Right atrium auricular region (tissue), 2 donors: ENCODE results near the gene LPIN2. TPM values are rescaled to one million over a fixed set of nuclear protein-coding genes. Genes with fewer than 3 reads are reported as not detected.
"Not testable (repeated sequence)": the region's sequence is repeated elsewhere in the genome, so short reads cannot be mapped to it uniquely, and the experiment has no call there.

Source experiments
- DNase-seq: peaks from one replicate; pipeline ENCODE4 v3.0.0-alpha.2; 2019; ENCODE audit warnings: low spot score
- H3K27ac ChIP-seq, 2 donors: fragments of 200-600 bp; sonication (generic); 1 replicate in 1 of 2; 2 replicates in 1 of 2; pipeline ENCODE4 v1.5.1; 2016 to 2019
- H3K27me3 ChIP-seq, 2 donors: fragments of 200-600 bp; sonication (generic); one replicate each; pipeline versions ENCODE4 v1.5.1 to v1.6.0; 2017 to 2019
- H3K36me3 ChIP-seq: fragments of 200-600 bp; sonication (generic); one replicate; pipeline ENCODE4 v1.5.1; 2016
- H3K4me1 ChIP-seq, 2 donors: fragments of 200-600 bp; sonication (generic); one replicate each; pipeline versions ENCODE4 v1.5.1 to v1.6.0; 2017 to 2019
- H3K4me3 ChIP-seq, 2 donors: fragments of 200-600 bp; sonication (generic); 1 replicate in 1 of 2; 2 replicates in 1 of 2; pipeline ENCODE4 v1.5.1; 2017 to 2019; ENCODE audit warnings: mild to moderate bottlenecking in 1 of 2, moderate library complexity in 1 of 2
- H3K9me3 ChIP-seq, 2 donors: fragments of 200-600 bp; sonication (generic); one replicate each; pipeline ENCODE4 v1.5.1; 2019
- total RNA-seq, 2 donors: library from RNA; depleted of rRNA; stranded (reverse); fragments of >200 nt; gene quantifications; one replicate each; pipeline ENCODE4 v1.1.0, GENCODE V29; 2016
- TF ChIP-seq, protein P1 (sequence below), 2 donors: fragments of 200-600 bp; sonication (generic); IDR thresholded peaks; one replicate each; pipeline ENCODE4 v1.5.1; 2019; ENCODE audit warnings: antibody characterized with exemption in 2 of 2

Gene LPIN2
- total RNA-seq, 2 donors from 2014 or later, result 15.5 to 19.0 TPM

DNA sequence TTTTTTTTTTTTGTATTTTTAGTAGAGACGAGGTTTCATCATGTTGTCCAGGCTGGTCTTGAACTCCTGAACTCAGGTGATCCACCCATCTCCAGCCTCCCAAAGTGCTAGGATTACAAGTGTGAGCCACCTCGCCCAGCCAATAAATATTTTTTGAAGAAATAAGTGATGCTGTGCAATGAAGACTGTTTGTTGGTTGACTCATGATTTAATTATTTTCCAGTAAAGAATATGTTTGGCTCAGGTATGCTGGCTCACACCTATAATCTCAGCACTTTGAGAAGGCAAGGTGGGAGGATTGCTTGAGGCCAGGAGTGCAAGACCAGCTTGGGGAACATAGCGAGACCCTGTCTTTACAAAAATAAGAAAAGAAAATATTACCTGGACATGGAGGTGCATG lies 41.8 kb upstream of the LPIN2 start:
- TF ChIP-seq, protein P1, sequence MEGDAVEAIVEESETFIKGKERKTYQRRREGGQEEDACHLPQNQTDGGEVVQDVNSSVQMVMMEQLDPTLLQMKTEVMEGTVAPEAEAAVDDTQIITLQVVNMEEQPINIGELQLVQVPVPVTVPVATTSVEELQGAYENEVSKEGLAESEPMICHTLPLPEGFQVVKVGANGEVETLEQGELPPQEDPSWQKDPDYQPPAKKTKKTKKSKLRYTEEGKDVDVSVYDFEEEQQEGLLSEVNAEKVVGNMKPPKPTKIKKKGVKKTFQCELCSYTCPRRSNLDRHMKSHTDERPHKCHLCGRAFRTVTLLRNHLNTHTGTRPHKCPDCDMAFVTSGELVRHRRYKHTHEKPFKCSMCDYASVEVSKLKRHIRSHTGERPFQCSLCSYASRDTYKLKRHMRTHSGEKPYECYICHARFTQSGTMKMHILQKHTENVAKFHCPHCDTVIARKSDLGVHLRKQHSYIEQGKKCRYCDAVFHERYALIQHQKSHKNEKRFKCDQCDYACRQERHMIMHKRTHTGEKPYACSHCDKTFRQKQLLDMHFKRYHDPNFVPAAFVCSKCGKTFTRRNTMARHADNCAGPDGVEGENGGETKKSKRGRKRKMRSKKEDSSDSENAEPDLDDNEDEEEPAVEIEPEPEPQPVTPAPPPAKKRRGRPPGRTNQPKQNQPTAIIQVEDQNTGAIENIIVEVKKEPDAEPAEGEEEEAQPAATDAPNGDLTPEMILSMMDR (IDR thresholded peaks at IDR 0.05), result no peak
- H3K4me1 ChIP-seq, result peaks cover 0 to 4% of the 10 kb centered on the region in 2 donors
- no peaks in the 10 kb centered on the region for H3K27me3 ChIP-seq
- no peak overlapping the region for H3K4me3 ChIP-seq
- no peaks in the 10 kb centered on the region for H3K9me3 ChIP-seq
- H3K27ac ChIP-seq, result no peak overlapping the region
- no peak for DNase-seq
- H3K36me3 ChIP-seq, result no peaks in the 10 kb centered on the region

DNA sequence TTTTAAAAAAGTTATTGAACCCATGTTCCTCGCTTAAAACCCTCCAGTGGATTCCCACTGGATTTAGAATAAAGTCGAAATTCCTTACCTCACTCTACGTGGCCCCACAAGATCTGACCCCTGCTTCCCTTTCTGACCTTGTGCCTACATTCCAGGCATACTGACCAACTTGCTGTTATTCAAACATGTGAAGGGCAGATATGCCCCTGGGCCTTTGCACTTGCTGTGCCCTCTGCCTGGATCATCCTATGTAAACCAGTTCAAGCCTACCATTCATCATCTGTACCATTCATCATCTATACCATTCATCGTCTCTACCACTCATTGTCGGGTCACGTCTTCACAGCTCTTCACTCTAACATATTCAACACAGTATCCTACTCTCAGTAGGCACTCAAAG lies 41.3 kb upstream of the LPIN2 start:
- DNase-seq, result no peak
- Histone ChIP-seq H3K4me1 (no peaks in the 10 kb centered on the region), H3K36me3 (no peaks in the 10 kb centered on the region), H3K4me3 (no peak overlapping the region), H3K9me3 (no peaks in the 10 kb centered on the region), H3K27me3 (no peaks in the 10 kb centered on the region), H3K27ac (no peak overlapping the region)
- TF ChIP-seq, protein P1 (IDR thresholded peaks at IDR 0.05), result no peak

DNA sequence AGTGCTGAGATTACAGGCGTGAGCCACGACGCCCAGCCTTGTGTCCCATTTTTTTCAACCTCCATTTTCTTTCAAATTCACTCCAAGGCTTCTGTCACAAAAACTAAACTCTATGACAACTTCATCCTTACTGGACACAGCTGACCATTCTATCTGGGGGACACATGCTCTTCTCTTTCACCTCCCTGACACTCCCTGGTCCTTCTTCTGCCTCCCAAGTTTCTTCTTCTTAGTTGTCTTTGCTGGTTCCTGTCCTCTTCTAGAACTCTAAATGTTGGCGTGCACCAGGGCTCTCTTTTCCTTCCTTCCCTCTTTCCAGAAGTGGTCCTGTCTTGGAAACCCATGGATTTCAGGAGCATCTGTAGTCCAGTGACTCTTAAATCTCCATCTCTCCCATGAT lies 40.1 kb upstream of the LPIN2 start:
- H3K4me3 ChIP-seq, result no peak overlapping the region
- no peaks in the 10 kb centered on the region for H3K27me3 ChIP-seq
- no peak overlapping the region for H3K27ac ChIP-seq
- H3K36me3 ChIP-seq, result no peaks in the 10 kb centered on the region
- TF ChIP-seq, protein P1 (IDR thresholded peaks at IDR 0.05), result no peak
- H3K4me1 ChIP-seq, result no peaks in the 10 kb centered on the region
- no peak for DNase-seq
- no peaks in the 10 kb centered on the region for H3K9me3 ChIP-seq

DNA sequence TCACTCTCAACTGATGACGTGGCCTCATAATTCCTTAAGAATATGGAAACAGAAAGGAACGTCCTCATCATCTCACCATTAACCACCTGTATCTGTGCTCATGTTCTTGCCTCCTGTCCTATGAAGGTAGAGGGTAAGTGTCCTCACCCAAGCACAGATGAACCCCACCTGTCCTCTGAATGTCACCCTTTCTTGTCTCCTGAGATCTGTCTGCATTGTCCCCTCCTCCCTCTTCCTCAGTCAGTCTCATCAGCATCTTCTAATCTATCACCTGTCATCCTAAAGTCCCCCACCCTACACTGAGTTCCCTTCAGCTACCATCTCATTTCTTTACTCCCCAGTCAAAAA lies 39.4 kb upstream of the LPIN2 start:
- TF ChIP-seq, protein P1 (IDR thresholded peaks at IDR 0.05), result no peak
- Histone ChIP-seq H3K4me3 (no peak overlapping the region), H3K9me3 (no peaks in the 10 kb centered on the region), H3K4me1 (no peaks in the 10 kb centered on the region), H3K27ac (no peak overlapping the region), H3K36me3 (no peaks in the 10 kb centered on the region), H3K27me3 (no peaks in the 10 kb centered on the region)
- DNase-seq, result no peak

DNA sequence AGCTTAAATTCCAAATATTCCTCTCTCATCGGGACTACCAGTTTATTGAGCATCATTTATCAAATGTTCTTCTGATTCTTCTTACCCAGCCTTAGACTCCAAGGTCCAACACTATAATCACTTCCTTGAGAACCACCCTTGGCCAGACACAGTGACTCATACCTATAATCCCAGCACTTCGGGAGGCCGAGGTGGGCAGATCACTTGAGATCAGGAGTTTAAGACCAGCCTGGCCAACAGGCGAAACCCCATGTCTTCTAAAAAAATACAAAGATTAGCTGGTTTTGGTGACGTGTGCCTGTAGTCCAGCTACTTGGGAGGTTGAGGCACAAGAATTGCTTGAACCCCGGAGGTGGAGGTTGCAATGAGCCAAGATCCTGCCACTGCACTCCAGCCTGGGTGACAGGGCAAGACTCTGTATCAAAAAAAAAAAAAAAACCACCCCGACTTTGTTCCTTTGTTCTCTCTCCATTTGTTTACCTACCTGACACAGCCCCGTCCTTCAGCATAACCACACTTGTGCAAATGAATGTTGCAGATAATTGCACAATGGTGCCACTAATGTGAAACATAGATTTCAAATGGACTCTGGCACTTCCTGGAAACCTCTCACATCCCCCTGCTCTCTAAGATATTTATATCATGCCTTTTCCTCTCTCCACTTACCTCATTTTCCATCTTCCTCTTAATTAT lies 38.9 kb upstream of the LPIN2 start:
- Histone ChIP-seq H3K4me3 (no peak overlapping the region), H3K36me3 (no peaks in the 10 kb centered on the region), H3K27ac (no peak overlapping the region), H3K9me3 (no peaks in the 10 kb centered on the region), H3K4me1 (no peaks in the 10 kb centered on the region), H3K27me3 (no peaks in the 10 kb centered on the region)
- TF ChIP-seq, protein P1 (IDR thresholded peaks at IDR 0.05), result no peak
- DNase-seq, result no peak

DNA sequence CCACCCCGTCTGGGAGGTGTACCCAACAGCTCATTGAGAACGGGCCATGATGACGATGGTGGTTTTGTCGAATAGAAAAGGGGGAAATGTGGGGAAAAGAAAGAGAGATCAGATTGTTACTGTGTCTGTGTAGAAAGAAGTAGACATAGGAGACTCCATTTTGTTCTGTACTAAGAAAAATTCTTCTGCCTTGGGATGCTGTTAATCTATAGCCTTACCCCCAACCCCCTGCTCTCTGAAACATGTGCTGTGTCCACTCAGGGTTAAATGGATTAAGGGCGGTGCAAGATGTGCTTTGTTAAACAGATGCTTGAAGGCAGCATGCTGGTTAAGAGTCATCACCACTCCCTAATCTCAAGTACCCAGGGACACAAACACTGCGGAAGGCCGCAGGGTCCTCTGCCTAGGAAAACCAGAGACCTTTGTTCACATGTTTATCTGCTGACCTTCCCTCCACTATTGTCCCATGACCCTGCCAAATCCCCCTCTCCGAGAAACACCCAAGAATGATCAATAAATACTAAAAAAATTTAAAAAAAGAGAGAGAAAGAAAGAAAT lies 37.0 kb upstream of the LPIN2 start:
- not testable (repeated sequence) for H3K4me3 ChIP-seq, H3K27me3 ChIP-seq, DNase-seq, H3K36me3 ChIP-seq, H3K9me3 ChIP-seq, H3K4me1 ChIP-seq, H3K27ac ChIP-seq
